ENCODE results near the gene VTN. TPM values are rescaled to one million over a fixed set of nuclear protein-coding genes. Genes with fewer than 3 reads are reported as not detected.
"Not testable (repeated sequence)": the region's sequence is repeated elsewhere in the genome, so short reads cannot be mapped to it uniquely, and the experiment has no call there.

The VTN gene
- total and polyA plus RNA-seq, 2 donors (not counting 1 experiment from before 2014, with no cell fraction given) = 0.17 to 3.5 TPM

DNA sequence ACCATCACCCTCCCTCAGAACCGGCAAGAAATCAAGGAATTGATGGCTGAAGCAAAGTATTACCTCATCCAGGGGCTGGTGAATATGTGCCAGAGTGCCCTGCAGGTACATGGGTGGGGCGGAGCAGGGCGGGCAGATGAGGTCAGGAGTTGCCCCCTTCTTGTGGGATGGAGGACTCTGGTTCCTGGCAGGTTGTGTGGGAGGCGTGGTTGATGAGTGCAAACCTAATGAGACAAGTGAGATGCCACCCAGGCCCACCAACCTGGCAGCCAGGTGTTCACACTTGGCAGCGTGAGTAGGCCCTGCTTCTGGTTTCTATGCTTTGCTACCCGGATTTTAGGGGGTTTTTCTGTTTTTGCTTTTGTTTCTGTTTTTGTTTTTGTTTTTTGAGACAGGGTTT is 29.7 kb downstream of the VTN start:
- H3K4me3 ChIP-seq (replicated peaks in 1 of 4; ENCODE audit: control extremely low read depth in 1 of 4, insufficient read depth in 1 of 4, low read depth in 3 of 4, low read length in 4 of 4) = no peak overlapping the region
- no peak overlapping the region for H3K9ac ChIP-seq (ENCODE audit: insufficient read depth, low read length)
- H3K36me3 ChIP-seq (ENCODE audit: control insufficient read depth, insufficient read depth, low read length) = peaks cover 33% of the 10 kb centered on the region
- DNase-seq (ENCODE audit: low read depth in 2 of 2) = no peak
- H3K27ac ChIP-seq (ENCODE audit: insufficient read depth, low read length) = no peak overlapping the region
- no peaks in the 10 kb centered on the region for H4K20me1 ChIP-seq (ENCODE audit: control insufficient read depth, extremely low read depth, insufficient read depth, low read length)
- H3K4me2 ChIP-seq (ENCODE audit: extremely low read depth, insufficient read depth, low read length) = no peak overlapping the region
- no peaks in the 10 kb centered on the region for H3K9me3 ChIP-seq (ENCODE audit: control insufficient read depth, insufficient read depth, low read depth, low read length)
- peaks cover 32% of the 10 kb centered on the region for H3K79me2 ChIP-seq (ENCODE audit: control insufficient read depth, insufficient read depth, low read length)
- H3K27me3 ChIP-seq (ENCODE audit: control insufficient read depth, insufficient read depth, low read length) = no peaks in the 10 kb centered on the region
- H2AFZ ChIP-seq (ENCODE audit: low read length) = no peak overlapping the region
- peaks cover 10% of the 10 kb centered on the region for H3K4me1 ChIP-seq (ENCODE audit: control insufficient read depth, extremely low read depth, insufficient read depth, low read length)
- TF ChIP-seq, protein P1, sequence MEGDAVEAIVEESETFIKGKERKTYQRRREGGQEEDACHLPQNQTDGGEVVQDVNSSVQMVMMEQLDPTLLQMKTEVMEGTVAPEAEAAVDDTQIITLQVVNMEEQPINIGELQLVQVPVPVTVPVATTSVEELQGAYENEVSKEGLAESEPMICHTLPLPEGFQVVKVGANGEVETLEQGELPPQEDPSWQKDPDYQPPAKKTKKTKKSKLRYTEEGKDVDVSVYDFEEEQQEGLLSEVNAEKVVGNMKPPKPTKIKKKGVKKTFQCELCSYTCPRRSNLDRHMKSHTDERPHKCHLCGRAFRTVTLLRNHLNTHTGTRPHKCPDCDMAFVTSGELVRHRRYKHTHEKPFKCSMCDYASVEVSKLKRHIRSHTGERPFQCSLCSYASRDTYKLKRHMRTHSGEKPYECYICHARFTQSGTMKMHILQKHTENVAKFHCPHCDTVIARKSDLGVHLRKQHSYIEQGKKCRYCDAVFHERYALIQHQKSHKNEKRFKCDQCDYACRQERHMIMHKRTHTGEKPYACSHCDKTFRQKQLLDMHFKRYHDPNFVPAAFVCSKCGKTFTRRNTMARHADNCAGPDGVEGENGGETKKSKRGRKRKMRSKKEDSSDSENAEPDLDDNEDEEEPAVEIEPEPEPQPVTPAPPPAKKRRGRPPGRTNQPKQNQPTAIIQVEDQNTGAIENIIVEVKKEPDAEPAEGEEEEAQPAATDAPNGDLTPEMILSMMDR (conservative IDR thresholded peaks at IDR 0.05 in 1 of 2, IDR thresholded peaks at IDR 0.05 in 1 of 2; ENCODE audit: low read depth in 1 of 2, low read length in 2 of 2) = no peak
- TF ChIP-seq EZH2 (IDR thresholded peaks at IDR 0.05; ENCODE audit: low read length, missing control alignments) = no peak

DNA sequence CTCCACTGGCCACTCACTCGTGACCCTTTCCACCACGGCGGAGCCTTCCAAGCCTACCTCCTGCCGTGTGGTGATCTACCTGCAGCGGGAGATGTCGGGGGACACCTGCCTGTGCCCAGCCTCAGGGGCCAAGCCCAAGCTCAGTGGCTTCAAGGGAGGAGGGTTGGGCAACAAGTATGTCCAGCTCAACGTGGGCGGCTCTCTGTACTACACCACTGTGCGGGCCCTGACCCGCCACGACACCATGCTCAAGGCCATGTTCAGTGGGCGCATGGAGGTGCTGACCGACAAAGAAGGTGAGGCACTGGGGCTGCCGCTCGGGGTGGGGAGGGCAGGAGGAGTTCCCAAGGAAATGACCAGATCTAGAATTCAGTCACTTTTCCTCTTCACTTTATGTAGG is 30.7 kb downstream of the VTN start:
- peaks cover 38% of the 10 kb centered on the region for H3K79me2 ChIP-seq (ENCODE audit: control insufficient read depth, insufficient read depth, low read length)
- H2AFZ ChIP-seq (ENCODE audit: low read length) = no peak overlapping the region
- DNase-seq (ENCODE audit: low read depth in 2 of 2) = no peak
- H3K4me1 ChIP-seq (ENCODE audit: control insufficient read depth, extremely low read depth, insufficient read depth, low read length) = peaks cover 11% of the 10 kb centered on the region
- no peak overlapping the region for H3K4me3 ChIP-seq (replicated peaks in 1 of 4; ENCODE audit: control extremely low read depth in 1 of 4, insufficient read depth in 1 of 4, low read depth in 3 of 4, low read length in 4 of 4)
- H3K36me3 ChIP-seq (ENCODE audit: control insufficient read depth, insufficient read depth, low read length) = peaks cover 29% of the 10 kb centered on the region
- H3K27ac ChIP-seq (ENCODE audit: insufficient read depth, low read length) = no peak overlapping the region
- H3K27me3 ChIP-seq (ENCODE audit: control insufficient read depth, insufficient read depth, low read length) = no peaks in the 10 kb centered on the region
- no peaks in the 10 kb centered on the region for H4K20me1 ChIP-seq (ENCODE audit: control insufficient read depth, extremely low read depth, insufficient read depth, low read length)
- no peaks in the 10 kb centered on the region for H3K9me3 ChIP-seq (ENCODE audit: control insufficient read depth, insufficient read depth, low read depth, low read length)
- H3K4me2 ChIP-seq (ENCODE audit: extremely low read depth, insufficient read depth, low read length) = no peak overlapping the region
- no peak overlapping the region for H3K9ac ChIP-seq (ENCODE audit: insufficient read depth, low read length)
- TF ChIP-seq EZH2 (IDR thresholded peaks at IDR 0.05; ENCODE audit: low read length, missing control alignments) = no peak
- TF ChIP-seq, protein P1 (conservative IDR thresholded peaks at IDR 0.05 in 1 of 2, IDR thresholded peaks at IDR 0.05 in 1 of 2; ENCODE audit: low read depth in 1 of 2, low read length in 2 of 2) = no peak

DNA sequence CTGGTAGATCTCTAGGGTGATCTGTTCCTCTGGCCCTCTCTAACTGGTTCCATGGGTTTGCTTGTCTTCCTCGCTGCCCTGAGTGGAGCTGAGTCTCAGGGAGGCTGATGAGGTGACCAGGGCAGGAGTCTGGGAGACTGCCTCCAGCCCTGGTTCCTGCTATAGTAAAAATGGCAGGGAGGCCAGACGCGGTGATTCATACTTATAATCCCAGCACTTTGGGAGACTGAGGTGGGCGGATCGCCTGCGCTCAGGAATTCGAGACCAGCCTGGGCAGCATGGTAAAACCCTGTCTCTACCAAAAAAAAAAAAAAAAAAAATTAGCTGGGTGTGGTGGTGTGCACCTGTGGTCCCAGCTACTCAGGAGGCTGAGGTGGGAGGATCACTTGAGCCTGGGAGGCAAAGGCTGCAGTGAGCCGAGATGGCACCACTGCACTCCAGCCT is 31.3 kb downstream of the VTN start:
- peak overlapping the region; percentile 33 for H3K27ac ChIP-seq (ENCODE audit: insufficient read depth, low read length)
- H3K36me3 ChIP-seq (ENCODE audit: control insufficient read depth, insufficient read depth, low read length) = peaks cover 23% of the 10 kb centered on the region
- DNase-seq (ENCODE audit: low read depth in 2 of 2); H3K4me3 ChIP-seq (replicated peaks in 1 of 4; ENCODE audit: control extremely low read depth in 1 of 4, insufficient read depth in 1 of 4, low read depth in 3 of 4, low read length in 4 of 4); H3K9ac ChIP-seq (ENCODE audit: insufficient read depth, low read length); H4K20me1 ChIP-seq (ENCODE audit: control insufficient read depth, extremely low read depth, insufficient read depth, low read length); H3K9me3 ChIP-seq (ENCODE audit: control insufficient read depth, insufficient read depth, low read depth, low read length); H3K27me3 ChIP-seq (ENCODE audit: control insufficient read depth, insufficient read depth, low read length); H2AFZ ChIP-seq (ENCODE audit: low read length): not testable (repeated sequence)
- peak overlapping the region; percentile 3 for H3K4me2 ChIP-seq (ENCODE audit: extremely low read depth, insufficient read depth, low read length)
- peaks cover 17% of the 10 kb centered on the region for H3K4me1 ChIP-seq (ENCODE audit: control insufficient read depth, extremely low read depth, insufficient read depth, low read length)
- H3K79me2 ChIP-seq (ENCODE audit: control insufficient read depth, insufficient read depth, low read length) = peaks cover 44% of the 10 kb centered on the region

All from fibroblast of lung (primary cell).